ENCODE measurements around the gene OR51D1.

DNA sequence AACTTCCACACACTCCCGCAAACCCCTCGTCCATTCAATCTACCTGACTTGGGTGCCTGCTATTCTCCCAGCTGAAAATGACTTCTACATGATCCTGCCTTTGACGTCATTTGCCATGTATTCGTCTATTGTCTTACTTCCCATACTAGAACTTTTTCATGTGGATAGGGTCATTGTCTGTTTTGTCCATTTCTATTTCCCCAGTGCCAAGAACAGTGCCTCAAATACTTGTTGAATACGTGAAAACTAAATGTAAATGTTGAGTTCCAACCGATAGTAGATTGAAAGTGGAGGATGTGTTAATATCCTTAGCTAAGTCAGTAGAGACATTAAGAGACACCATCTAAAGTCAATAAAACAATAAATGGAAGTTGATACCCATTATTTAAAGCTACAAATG is 30.2 kb upstream of the OR51D1 start:
- TF ChIP-seq, protein P1, sequence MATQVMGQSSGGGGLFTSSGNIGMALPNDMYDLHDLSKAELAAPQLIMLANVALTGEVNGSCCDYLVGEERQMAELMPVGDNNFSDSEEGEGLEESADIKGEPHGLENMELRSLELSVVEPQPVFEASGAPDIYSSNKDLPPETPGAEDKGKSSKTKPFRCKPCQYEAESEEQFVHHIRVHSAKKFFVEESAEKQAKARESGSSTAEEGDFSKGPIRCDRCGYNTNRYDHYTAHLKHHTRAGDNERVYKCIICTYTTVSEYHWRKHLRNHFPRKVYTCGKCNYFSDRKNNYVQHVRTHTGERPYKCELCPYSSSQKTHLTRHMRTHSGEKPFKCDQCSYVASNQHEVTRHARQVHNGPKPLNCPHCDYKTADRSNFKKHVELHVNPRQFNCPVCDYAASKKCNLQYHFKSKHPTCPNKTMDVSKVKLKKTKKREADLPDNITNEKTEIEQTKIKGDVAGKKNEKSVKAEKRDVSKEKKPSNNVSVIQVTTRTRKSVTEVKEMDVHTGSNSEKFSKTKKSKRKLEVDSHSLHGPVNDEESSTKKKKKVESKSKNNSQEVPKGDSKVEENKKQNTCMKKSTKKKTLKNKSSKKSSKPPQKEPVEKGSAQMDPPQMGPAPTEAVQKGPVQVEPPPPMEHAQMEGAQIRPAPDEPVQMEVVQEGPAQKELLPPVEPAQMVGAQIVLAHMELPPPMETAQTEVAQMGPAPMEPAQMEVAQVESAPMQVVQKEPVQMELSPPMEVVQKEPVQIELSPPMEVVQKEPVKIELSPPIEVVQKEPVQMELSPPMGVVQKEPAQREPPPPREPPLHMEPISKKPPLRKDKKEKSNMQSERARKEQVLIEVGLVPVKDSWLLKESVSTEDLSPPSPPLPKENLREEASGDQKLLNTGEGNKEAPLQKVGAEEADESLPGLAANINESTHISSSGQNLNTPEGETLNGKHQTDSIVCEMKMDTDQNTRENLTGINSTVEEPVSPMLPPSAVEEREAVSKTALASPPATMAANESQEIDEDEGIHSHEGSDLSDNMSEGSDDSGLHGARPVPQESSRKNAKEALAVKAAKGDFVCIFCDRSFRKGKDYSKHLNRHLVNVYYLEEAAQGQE (IDR thresholded peaks at IDR 0.05; ENCODE audit: insufficient read depth in 1 of 2, low read depth in 2 of 2, low read length in 2 of 2), result no peak
- TF ChIP-seq POLR2AphosphoS5 (IDR thresholded peaks at IDR 0.05; ENCODE audit: low read depth, low read length), result no peak

All from PFSK-1 (cell line).